A549 (cell line): Measurements from ENCODE around the gene SST. TPM values are rescaled to one million over a fixed set of nuclear protein-coding genes. Genes with fewer than 3 reads are reported as not detected.

ENCODE experiments used
- ATAC-seq, 2 experiments: fragments of 200-7000 bp in 1 of 2; fragments of >200 bp in 1 of 2; cut with Nextera tagmentation in 1 of 2; cut with Tn5 transposase in 1 of 2; 3 replicates each; pipeline versions ENCODE4 v1.8.0 to v1.9.1; 2018 to 2020; ENCODE audit warnings: mild to moderate bottlenecking in 1 of 2, moderate library complexity in 1 of 2
- CTCF ChIA-PET: fragments of 300-600 bp; sonication (Branson Sonifier 250); formaldehyde crosslinking; extraction: SDS; loops from one replicate; lab custom pipeline; 2021; ENCODE audit warnings: antibody characterized with exemption, inconsistent platforms; lab: Yijun Ruan, JAX
- POLR2A ChIA-PET: fragments of 350-600 bp; formaldehyde crosslinking; extraction: SDS; loops from one replicate; lab custom pipeline; 2021; ENCODE audit warnings: antibody characterized with exemption, inconsistent platforms; lab: Yijun Ruan, JAX
- DNase-seq, 2 experiments: peaks; one replicate each; pipeline versions ENCODE4 v3.0.0 to v3.0.0-alpha.2; 2011 to 2016; ENCODE audit warnings: low read depth in 1 of 2, low spot score in 1 of 2
- FAIRE-seq: peaks from 2 replicates; lab custom pipeline; 2011; peaks lifted over from hg19 to GRCh38; lab: Jason Lieb, UNC
- H3K27ac ChIP-seq, 2 experiments: fragments of >200 bp; sonication (Bioruptor Twin); formaldehyde crosslinking; 3 replicates each; pipeline ENCODE4 v1.5.1; 2016 to 2017
- H3K4me1 ChIP-seq: fragments of >200 bp; sonication (Bioruptor Twin); formaldehyde crosslinking; 3 replicates; pipeline ENCODE4 v1.6.1; 2016
- H3K4me2 ChIP-seq: fragments of >200 bp; sonication (Bioruptor Twin); formaldehyde crosslinking; 3 replicates; pipeline ENCODE4 v1.6.1; 2016
- H3K4me3 ChIP-seq: fragments of >200 bp; sonication (Bioruptor Twin); formaldehyde crosslinking; 3 replicates; pipeline ENCODE4 v1.5.1; 2016
- H3K9me3 ChIP-seq: fragments of >200 bp; sonication (Bioruptor Twin); formaldehyde crosslinking; 3 replicates; pipeline ENCODE4 v1.6.1; 2016
- ATOH8 ChIP-seq: fragments of 250-450 bp; sonication (Bioruptor Pico); IDR thresholded peaks from 2 replicates; pipeline ENCODE4 v1.5.0; 2020; ENCODE audit warnings: low read depth, mild to moderate bottlenecking, moderate library complexity
- BHLHE40 ChIP-seq: IDR thresholded peaks from 2 replicates; pipeline ENCODE4 v1.6.1; 2012; ENCODE audit warnings: low read depth, low read length, inconsistent platforms
- CBX2 ChIP-seq: fragments of 200-600 bp; sonication (generic); IDR thresholded peaks from 2 replicates; pipeline ENCODE4 v1.6.1; 2016; ENCODE audit warnings: low read depth, mild to moderate bottlenecking, borderline replicate concordance
- CBX8 ChIP-seq: fragments of 200-600 bp; sonication (generic); IDR thresholded peaks from 2 replicates; pipeline ENCODE4 v1.6.1; 2016
- FOSB ChIP-seq: fragments of 250-450 bp; sonication (Bioruptor Pico); IDR thresholded peaks from 2 replicates; pipeline ENCODE4 v1.5.0; 2020; ENCODE audit warnings: mild to moderate bottlenecking, moderate library complexity
- GATA3 ChIP-seq: IDR thresholded peaks from 2 replicates; pipeline ENCODE4 v1.6.1; 2012; ENCODE audit warnings: borderline replicate concordance
- HES2 ChIP-seq: fragments of >200 bp; sonication (Bioruptor Twin); formaldehyde crosslinking; IDR thresholded peaks from 2 replicates; pipeline ENCODE4 v1.6.1; 2016
- HEYL ChIP-seq: fragments of 250-450 bp; sonication (Bioruptor Pico); IDR thresholded peaks from 2 replicates; pipeline ENCODE4 v1.8.0; 2021; ENCODE audit warnings: mild to moderate bottlenecking, moderate library complexity
- HMGXB4 ChIP-seq: fragments of 250-450 bp; sonication (Bioruptor Pico); IDR thresholded peaks from 2 replicates; pipeline ENCODE4 v1.5.0; 2021; ENCODE audit warnings: mild to moderate bottlenecking, moderate library complexity, borderline replicate concordance
- HOXA7 ChIP-seq: fragments of 250-450 bp; sonication (Bioruptor Pico); IDR thresholded peaks from 2 replicates; pipeline ENCODE4 v1.5.0; 2020; ENCODE audit warnings: mild to moderate bottlenecking, moderate library complexity
- HOXB5 ChIP-seq: fragments of 250-450 bp; sonication (Bioruptor Pico); IDR thresholded peaks from 2 replicates; pipeline ENCODE4 v1.5.0; 2020; ENCODE audit warnings: mild to moderate bottlenecking, moderate library complexity
- JUNB ChIP-seq: fragments of >200 bp; sonication (Bioruptor Twin); formaldehyde crosslinking; IDR thresholded peaks from 2 replicates; pipeline ENCODE4 v1.6.1; 2016
- KDM1A ChIP-seq: fragments of 200-600 bp; sonication (generic); IDR thresholded peaks from 2 replicates; pipeline ENCODE4 v1.6.1; 2016; ENCODE audit warnings: low read depth, mild to moderate bottlenecking
- KDM5A ChIP-seq: fragments of 200-600 bp; sonication (generic); IDR thresholded peaks from 2 replicates; pipeline ENCODE4 v1.6.1; 2016; ENCODE audit warnings: antibody characterized with exemption, mild to moderate bottlenecking
- MAFK ChIP-seq: fragments of 450-650 bp; IDR thresholded peaks from 2 replicates; pipeline ENCODE4 v1.6.1; 2014; ENCODE audit not compliant: partially characterized antibody
- MAZ ChIP-seq: fragments of 150-350 bp; IDR thresholded peaks from 2 replicates; pipeline ENCODE4 v1.6.1; 2014; ENCODE audit warnings: antibody characterized with exemption, low read depth, low read length, borderline replicate concordance
- PBX3 ChIP-seq: IDR thresholded peaks from 2 replicates; pipeline ENCODE4 v1.6.1; 2012
- RAD21 ChIP-seq, 2 experiments: fragments of >200 bp in 1 of 2; sonication (Bioruptor Twin) in 1 of 2; formaldehyde crosslinking in 1 of 2; IDR thresholded peaks in 1 of 2; conservative IDR thresholded peaks in 1 of 2; 2 replicates in 1 of 2; 3 replicates in 1 of 2; pipeline ENCODE4 v1.6.1; 2012 to 2018; ENCODE audit warnings: inconsistent platforms in 1 of 2
- RARB ChIP-seq: fragments of 250-450 bp; sonication (Bioruptor Pico); IDR thresholded peaks from 2 replicates; pipeline ENCODE4 v1.8.0; 2021; ENCODE audit warnings: mild to moderate bottlenecking, moderate library complexity
- REST ChIP-seq: fragments of 200-600 bp; sonication (generic); IDR thresholded peaks from 2 replicates; pipeline ENCODE4 v1.6.1; 2016; ENCODE audit warnings: antibody characterized with exemption, mild to moderate bottlenecking, moderate library complexity
- RFX5 ChIP-seq: fragments of 450-650 bp; IDR thresholded peaks from 2 replicates; pipeline ENCODE4 v1.7.1; 2014; ENCODE audit warnings: antibody characterized with exemption, mild to moderate bottlenecking, moderate library complexity
- TFCP2L1 ChIP-seq: fragments of 250-450 bp; sonication (Bioruptor Pico); IDR thresholded peaks from 2 replicates; pipeline ENCODE4 v1.5.0; 2021; ENCODE audit warnings: mild to moderate bottlenecking
- USF2 ChIP-seq: fragments of 450-650 bp; IDR thresholded peaks from 2 replicates; pipeline ENCODE4 v1.6.1; 2014; ENCODE audit warnings: antibody characterized with exemption
- ZFP36 ChIP-seq: fragments of 450-650 bp; IDR thresholded peaks from 2 replicates; pipeline ENCODE4 v1.6.1; 2014; ENCODE audit warnings: borderline replicate concordance; ENCODE audit not compliant: partially characterized antibody
- WGBS: methylation state at CpG from one replicate; pipeline ENCODE4 v1.1.6; 2017; ENCODE audit errors: missing lambda C conversion rate; 5-methylcytosine and 5-hydroxymethylcytosine counted together
- polyA plus RNA-seq, 4 experiments: library from polyadenylated mRNA; depleted of rRNA in 3 of 4; stranded (reverse); fragments of >200 nt; fragmentation: RNase III in 1 of 4; extraction: RNeasy Plus Mini Kit Qiagen cat#74134 plus additional on column Dnase treatment in 1 of 4; gene quantifications; 2 replicates in 3 of 4; 3 replicates in 1 of 4; pipeline ENCODE4 v1.2.3, GENCODE V29; 2011 to 2017

SST gene
- polyA plus RNA-seq, 2 of the 4 experiments (the other 2 are of a cell fraction), result not detected

GRCh38 chr3:187628169-187628568 is 42.0 kb downstream of the SST start:
- Histone ChIP-seq H3K9me3 (no peaks in the 10 kb centered on the region), H3K27ac (no peak overlapping the region), H3K4me1 (no peaks in the 10 kb centered on the region), H3K4me2 (no peak overlapping the region), H3K4me3 (no peak overlapping the region)
- POLR2A ChIA-PET, result no interaction called here
- FAIRE-seq, result no peak
- ATAC-seq, result no peak
- DNase-seq, result no peak
- 34% methylated on average over 3 of the region's 3 CpGs for WGBS
- CTCF ChIA-PET, result no interaction called here
- TF ChIP-seq USF2 (no peak), REST (no peak), MAFK (no peak), RAD21 (conservative IDR thresholded peaks at IDR 0.05 in 1 of 2, IDR thresholded peaks at IDR 0.05 in 1 of 2) (no peak), CBX8 (no peak), HES2 (no peak), MAZ (no peak), HOXA7 (CRISPR knock-in tag) (no peak), GATA3 (no peak), KDM5A (no peak)

GRCh38 chr3:187626581-187626980 is 43.6 kb downstream of the SST start:
- H3K4me2 ChIP-seq, result no peak overlapping the region
- no peaks in the 10 kb centered on the region for H3K4me1 ChIP-seq
- H3K9me3 ChIP-seq, result no peaks in the 10 kb centered on the region
- no peak overlapping the region for H3K27ac ChIP-seq
- 47% methylated on average over 2 of the region's 2 CpGs for WGBS
- CTCF ChIA-PET, result no interaction called here
- TF ChIP-seq JUNB, result no peak
- TF ChIP-seq HMGXB4, result no peak
- no peak for ATAC-seq
- no peak for FAIRE-seq
- H3K4me3 ChIP-seq, result no peak overlapping the region
- DNase-seq, result no peak
- POLR2A ChIA-PET, result no interaction called here

- no peak for DNase-seq
- Histone ChIP-seq H3K9me3 (no peaks in the 10 kb centered on the region), H3K4me2 (no peak overlapping the region), H3K4me1 (no peaks in the 10 kb centered on the region), H3K4me3 (no peak overlapping the region), H3K27ac (no peak overlapping the region)
- POLR2A ChIA-PET, result no interaction called here
- TF ChIP-seq PBX3 (no peak), KDM1A (no peak), ATOH8 (CRISPR knock-in tag) (no peak), BHLHE40 (no peak), RARB (no peak), FOSB (CRISPR knock-in tag) (no peak), ZFP36 (no peak), HEYL (CRISPR knock-in tag) (no peak), HOXB5 (CRISPR knock-in tag) (no peak), TFCP2L1 (no peak), JUNB (no peak), CBX2 (no peak), MAZ (no peak), RFX5 (no peak)
- ATAC-seq, result no peak
- 20% methylated on average over 4 of the region's 4 CpGs for WGBS
- CTCF ChIA-PET, result no interaction called here
- FAIRE-seq, result no peak
Measured at GRCh38 chr3:187624588-187624987, 45.6 kb downstream of the SST start.
